K562 (cell line): Measurements from ENCODE around the gene CBFA2T3. TPM values are rescaled to one million over a fixed set of nuclear protein-coding genes. Genes with fewer than 3 reads are reported as not detected.

Experiments used
- ARID3A ChIP-seq: IDR thresholded peaks from 2 replicates; pipeline ENCODE4 v1.6.1; 2012; ENCODE audit warnings: low read depth, low read length, improper control_type of control experiment, borderline replicate concordance
- CTCF ChIP-seq, 3 experiments: IDR thresholded peaks in 2 of 3; conservative IDR thresholded peaks in 1 of 3; 2 replicates each; pipeline ENCODE4 v1.5.1; 2011 to 2012; ENCODE audit warnings: low read length in 3 of 3, mild to moderate bottlenecking in 3 of 3, control low read depth in 2 of 3, improper control_type of control experiment in 1 of 3, inconsistent platforms in 1 of 3, low read depth in 1 of 3, mixed read lengths in 1 of 3, moderate library complexity in 1 of 3; ENCODE audit not compliant: insufficient read depth in 2 of 3
- HIVEP1 ChIP-seq: fragments of 250-450 bp; sonication (Bioruptor Pico); IDR thresholded peaks from 2 replicates; pipeline ENCODE4 v1.4.0; 2020; ENCODE audit warnings: mild to moderate bottlenecking
- IFI16 ChIP-seq: fragments of 250-450 bp; sonication (Bioruptor Pico); IDR thresholded peaks from 2 replicates; pipeline ENCODE4 v2.1.2; 2022; ENCODE audit warnings: mild to moderate bottlenecking, inconsistent platforms
- NCOA2 ChIP-seq, 2 experiments: fragments of 450-650 bp; IDR thresholded peaks; 2 replicates each; pipeline ENCODE4 v1.6.1; 2018; ENCODE audit warnings: mild to moderate bottlenecking in 2 of 2, moderate library complexity in 1 of 2; ENCODE audit not compliant: partially characterized antibody in 2 of 2
- RBFOX2 ChIP-seq: fragments of 200-400 bp; formaldehyde crosslinking; IDR thresholded peaks from 2 replicates; pipeline ENCODE4 v1.6.1; 2017; ENCODE audit warnings: low read depth, mild to moderate bottlenecking, low read length, moderate library complexity
- RBM25 ChIP-seq: fragments of 200-400 bp; formaldehyde crosslinking; IDR thresholded peaks from 2 replicates; pipeline ENCODE4 v1.6.1; 2018; ENCODE audit warnings: low read length, low read depth, moderate library complexity; ENCODE audit not compliant: severe bottlenecking
- RREB1 ChIP-seq: fragments of 250-450 bp; sonication (Bioruptor Pico); IDR thresholded peaks from 2 replicates; pipeline ENCODE4 v1.4.0; 2020
- SNIP1 ChIP-seq: fragments of 450-650 bp; IDR thresholded peaks from 2 replicates; pipeline ENCODE4 v1.7.1; 2017; ENCODE audit warnings: low read depth, mild to moderate bottlenecking
- TAF1 ChIP-seq: IDR thresholded peaks from 2 replicates; pipeline ENCODE4 v1.6.1; 2011; ENCODE audit warnings: mild to moderate bottlenecking, low read length, moderate library complexity; ENCODE audit not compliant: insufficient read depth, control insufficient read depth, severe bottlenecking; ENCODE audit errors: extremely low read depth
- TAF15 ChIP-seq: fragments of 200-400 bp; formaldehyde crosslinking; IDR thresholded peaks from 2 replicates; pipeline ENCODE4 v1.6.1; 2017; ENCODE audit warnings: mild to moderate bottlenecking, low read depth, low read length, moderate library complexity
- ZBTB43 ChIP-seq: sonication (generic); formaldehyde crosslinking; IDR thresholded peaks from 2 replicates; pipeline ENCODE4 v1.8.0; 2023; ENCODE audit warnings: mild to moderate bottlenecking, missing genetic modification reagents
- ZFX ChIP-seq: sonication (generic); formaldehyde crosslinking; IDR thresholded peaks from 2 replicates; pipeline ENCODE4 v1.8.0; 2022; ENCODE audit warnings: mild to moderate bottlenecking, missing genetic modification reagents, moderate library complexity
- ZKSCAN3 ChIP-seq: fragments of 250-450 bp; sonication (Bioruptor Pico); IDR thresholded peaks from 2 replicates; pipeline ENCODE4 v1.4.0; 2020
- ZNF197 ChIP-seq: fragments of 200-800 bp; sonication (Bioruptor generic); IDR thresholded peaks from 2 replicates; pipeline ENCODE4 v1.6.1; 2016; ENCODE audit warnings: low read depth, missing genetic modification characterization, missing compliant biosample characterization
- ZSCAN32 ChIP-seq: fragments of 450-650 bp; formaldehyde crosslinking; IDR thresholded peaks from 2 replicates; pipeline ENCODE4 v1.4.0; 2020; ENCODE audit warnings: mild to moderate bottlenecking, moderate library complexity
- polyA plus RNA-seq, 8 experiments: library from polyadenylated mRNA; depleted of rRNA in 4 of 8; stranded (reverse) in 5 of 8; unstranded in 3 of 8; fragments of >200 nt; fragmentation: Nextera tagmentation in 2 of 8; fragmentation: Illumina TruSeq in 1 of 8; extraction: Ambion mirVana in 2 of 8; extraction: Trizol in 1 of 8; gene quantifications; 2 replicates each; pipeline versions ENCODE4 v1.2.1 to v1.2.3, GENCODE V29; 2011 to 2014; ENCODE audit warnings: inconsistent platforms in 1 of 8, missing spikeins in 1 of 8
- total RNA-seq, 7 experiments: library from RNA; depleted of rRNA in 6 of 7; stranded (reverse); fragments of >200 nt in 6 of 7; fragmentation: Illumina TruSeq in 2 of 7; extraction: Trizol in 2 of 7; gene quantifications; 2 replicates each; pipeline versions ENCODE4 v1.2.1 to v1.2.3, GENCODE V29; 2011 to 2021; ENCODE audit warnings: low replicate concordance in 1 of 7

Gene CBFA2T3
- total and polyA plus RNA-seq, 9 of the 15 experiments (the other 6 are each of a cell fraction or from before 2014, with no cell fraction given), result 2.3 to 145 (median 6.7) TPM

DNA sequence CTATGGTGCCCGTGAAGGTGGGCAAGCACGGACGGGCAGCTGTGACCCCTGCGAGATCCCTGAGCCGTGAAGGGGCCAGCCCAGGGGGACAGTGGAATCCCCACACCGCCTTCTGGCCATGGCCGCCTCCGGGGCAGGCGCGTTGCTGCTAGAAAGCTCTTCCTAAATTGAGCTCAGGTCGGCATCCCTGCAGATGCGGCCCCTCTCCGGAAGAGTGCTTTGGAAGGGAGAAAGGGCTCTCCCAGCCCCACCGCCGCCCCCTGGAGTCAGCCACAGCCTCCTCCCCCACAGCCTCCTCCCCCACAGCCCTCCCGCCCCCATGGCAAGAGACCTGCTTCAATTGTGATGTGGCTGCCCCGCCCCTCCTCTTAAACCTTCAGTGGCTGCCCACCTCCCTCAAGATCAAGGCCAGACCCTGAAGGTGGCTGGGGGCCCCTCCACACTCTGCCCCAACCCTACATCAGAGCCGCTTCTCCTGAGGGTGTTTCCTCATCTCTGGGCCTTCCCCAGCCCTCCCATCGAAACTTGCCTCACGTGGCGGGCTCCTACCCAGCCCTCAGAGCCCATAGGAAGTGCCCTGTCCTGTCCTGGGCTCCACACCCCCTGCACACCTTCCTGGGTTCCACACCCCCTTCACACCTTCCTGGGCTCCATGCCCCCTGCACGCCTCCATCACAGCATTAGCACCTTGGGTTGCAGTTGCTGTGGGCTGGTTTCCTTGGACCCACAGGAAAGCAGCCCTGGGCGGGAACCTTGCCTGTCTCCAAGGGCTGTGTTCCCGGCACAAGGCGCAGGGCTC lies 5.5 kb upstream of the CBFA2T3 start (continued):
- peak; percentile 36; the same call in 1 of the 2 replicates for TF ChIP-seq ZFX
- TF ChIP-seq CTCF (IDR thresholded peaks at IDR 0.05 in 2 of 3, conservative IDR thresholded peaks at IDR 0.05 in 1 of 3; ENCODE audit: insufficient read depth in 2 of 3, low read depth in 1 of 3, low read length in 3 of 3), result peak in 1 of 3 experiments; percentile 1; a peak in 1 of 6 replicates
- TF ChIP-seq ARID3A, result no peak
- peak; percentile 6 for TF ChIP-seq TAF1
- no peak for TF ChIP-seq ZKSCAN3 (CRISPR knock-in tag)
- no peak for TF ChIP-seq ZBTB43 (CRISPR knock-in tag)
- TF ChIP-seq NCOA2 (IDR thresholded peaks at IDR 0.05; ENCODE audit: partially characterized antibody in 2 of 2), result no peak
- TF ChIP-seq SNIP1, result no peak
- TF ChIP-seq ZNF197 (CRISPR knock-in tag), result 0 out of 2 replicates have a peak, but pooled peaks have one; percentile 12
- TF ChIP-seq RBM25, result no peak
- no peak for TF ChIP-seq TAF15
- peak; percentile 46 for TF ChIP-seq RBFOX2
- TF ChIP-seq ZSCAN32 (CRISPR knock-in tag), result no peak
- TF ChIP-seq HIVEP1 (CRISPR knock-in tag), result no peak
- TF ChIP-seq RREB1 (CRISPR knock-in tag), result no peak
- TF ChIP-seq IFI16, result no peak
